ENCODE data around the gene ERCC5.

DNA sequence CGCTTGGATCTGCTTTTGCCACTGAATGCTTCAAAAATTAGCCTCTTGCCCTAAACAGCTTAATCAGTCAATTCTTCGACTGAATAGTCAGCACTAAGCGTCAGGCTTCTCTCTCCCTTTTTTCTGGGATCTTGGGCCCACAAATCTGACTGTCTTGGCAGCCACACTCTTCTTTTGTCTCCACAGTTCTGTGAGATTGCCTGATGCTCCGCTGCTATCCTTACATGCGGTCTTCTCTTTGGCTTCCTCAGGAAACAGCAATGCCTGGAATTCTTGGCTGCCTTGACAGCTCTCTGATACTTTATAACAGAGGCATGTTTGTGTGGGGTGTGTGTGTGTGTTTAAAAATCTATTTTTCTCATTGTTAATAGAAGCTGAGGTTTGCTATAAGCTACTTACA lies 32.6 kb downstream of the ERCC5 start:
- TF ChIP-seq POLR2A (IDR thresholded peaks at IDR 0.05; ENCODE audit: low read depth, low read length) (no peak), SPI1 (IDR thresholded peaks at IDR 0.05; ENCODE audit: low read depth, low read length) (no peak)

Measured in GM12891 (cell line).